GM11168 (cell line): ENCODE measurements around the gene FADS6.
"Not testable (repeated sequence)": the region's sequence is repeated elsewhere in the genome, so short reads cannot be mapped to it uniquely, and the experiment has no call there.

ENCODE experiments used
- in situ Hi-C: fragments of 300-500 bp; cut with MboI; formaldehyde crosslinking; loops from one replicate; pipeline ENCODE4 v1.12.0; 2022; ENCODE audit warnings: low sequenced_read_pairs; ENCODE audit not compliant: unreplicated experiment

FADS6 gene

DNA sequence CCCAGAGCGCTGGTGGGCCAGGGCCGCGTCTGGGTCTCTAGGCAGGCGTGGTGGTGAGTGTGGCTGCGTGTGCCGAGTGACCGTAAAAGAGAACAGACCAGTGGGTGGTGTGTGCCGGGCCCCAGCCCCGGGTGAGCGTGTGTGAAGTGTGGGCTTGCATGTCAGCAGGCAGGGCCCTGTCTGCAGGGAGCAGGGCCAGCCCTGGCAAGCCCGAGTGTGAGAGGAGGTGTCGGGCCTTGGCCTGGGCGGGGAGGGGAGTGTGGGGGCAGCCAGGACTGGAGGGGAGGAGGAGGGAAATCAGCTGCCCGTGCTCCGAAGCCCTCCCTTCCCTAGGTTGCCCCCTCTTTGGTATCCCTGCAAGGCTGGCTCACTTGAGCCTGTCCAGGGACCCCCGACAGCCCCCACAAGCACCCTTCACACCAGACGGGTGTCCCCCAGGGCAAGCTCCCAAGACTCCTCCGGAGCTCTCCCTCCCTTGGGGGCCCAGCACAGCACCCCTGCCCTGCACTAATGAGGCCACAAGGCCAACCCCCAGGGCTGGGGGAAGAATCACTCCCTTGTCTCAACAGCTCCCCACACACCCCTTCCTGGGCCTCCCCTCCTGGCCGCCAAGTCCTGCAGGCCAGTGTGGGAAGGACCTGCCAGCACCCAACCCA, 27.7 kb upstream of the FADS6 start:
- in situ Hi-C loops, result no loop called here

GRCh38 chr17:74920642-74921025, 27.2 kb upstream of the FADS6 start:
- in situ Hi-C loops, result no loop called here

- in situ Hi-C loops, result no loop called here
Observed at GRCh38 chr17:74920306-74920620, 26.8 kb upstream of the FADS6 start.

GRCh38 chr17:74919440-74920305, 26.2 kb upstream of the FADS6 start:
- in situ Hi-C loops, result no loop called here

- in situ Hi-C loops, result no loop called here
Observed at GRCh38 chr17:74918906-74919305, 25.5 kb upstream of the FADS6 start.

- in situ Hi-C loops, result no loop called here
Observed at GRCh38 chr17:74917430-74917829, 24.0 kb upstream of the FADS6 start.

- in situ Hi-C loops, result no loop called here
Observed at GRCh38 chr17:74916851-74917199, 23.4 kb upstream of the FADS6 start.

DNA sequence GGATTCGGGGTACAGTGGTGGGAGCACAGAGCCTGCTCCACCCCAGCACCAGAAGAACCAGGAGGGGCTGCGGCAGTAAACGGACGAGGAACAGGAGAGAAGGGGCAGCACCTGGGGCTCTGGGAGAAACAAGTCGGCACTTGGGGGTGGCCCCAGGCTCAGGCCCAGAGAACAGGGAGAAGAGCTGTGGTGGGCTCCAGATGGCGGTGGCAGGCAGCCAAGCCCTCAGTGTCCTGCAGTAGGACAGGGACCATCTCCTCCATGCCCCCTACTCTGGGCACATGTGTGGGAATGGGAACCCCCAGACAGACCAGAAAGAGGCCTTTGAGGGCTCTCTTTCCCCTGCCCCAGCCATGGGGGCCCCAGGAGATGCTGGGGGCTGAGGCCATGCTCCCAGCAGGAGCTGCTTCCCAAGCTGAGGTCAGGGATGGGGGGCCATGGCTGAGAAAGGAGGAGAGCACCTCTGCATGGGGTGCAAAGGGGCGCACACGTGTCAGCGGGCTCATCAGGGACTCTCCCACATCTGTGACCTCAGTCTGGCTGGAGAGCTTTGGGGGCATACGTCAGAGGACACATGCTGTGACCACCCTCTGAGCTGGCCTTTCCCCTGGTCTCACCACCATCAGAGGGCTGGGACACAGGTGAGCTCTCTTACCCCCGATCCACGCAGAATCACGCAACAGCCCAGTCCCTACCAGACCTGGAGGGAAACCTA, 22.9 kb upstream of the FADS6 start:
- in situ Hi-C loops, result no loop called here

DNA sequence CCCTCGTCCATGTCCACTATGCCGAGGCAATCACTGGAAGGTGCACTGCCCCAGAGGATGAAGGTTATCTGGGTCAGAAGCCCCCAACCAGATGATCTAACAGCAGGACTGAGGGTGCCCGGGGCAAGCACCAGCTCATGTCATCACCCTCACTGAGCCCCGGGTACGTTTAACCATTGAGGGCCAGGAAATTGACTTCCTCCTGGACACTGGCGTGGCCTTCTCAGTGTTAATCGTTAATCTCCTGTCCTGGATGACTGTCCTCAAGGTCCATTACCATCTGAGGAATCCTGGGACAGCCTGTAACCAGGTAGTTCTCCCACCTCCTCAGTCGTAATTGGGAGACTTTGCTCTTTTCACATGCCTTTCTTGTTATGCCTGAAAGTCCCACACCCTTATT, 18.0 kb upstream of the FADS6 start:
- in situ Hi-C loops, result not testable (repeated sequence)

GRCh38 chr17:74909097-74909496, 15.7 kb upstream of the FADS6 start:
- in situ Hi-C loops, result not testable (repeated sequence)

DNA sequence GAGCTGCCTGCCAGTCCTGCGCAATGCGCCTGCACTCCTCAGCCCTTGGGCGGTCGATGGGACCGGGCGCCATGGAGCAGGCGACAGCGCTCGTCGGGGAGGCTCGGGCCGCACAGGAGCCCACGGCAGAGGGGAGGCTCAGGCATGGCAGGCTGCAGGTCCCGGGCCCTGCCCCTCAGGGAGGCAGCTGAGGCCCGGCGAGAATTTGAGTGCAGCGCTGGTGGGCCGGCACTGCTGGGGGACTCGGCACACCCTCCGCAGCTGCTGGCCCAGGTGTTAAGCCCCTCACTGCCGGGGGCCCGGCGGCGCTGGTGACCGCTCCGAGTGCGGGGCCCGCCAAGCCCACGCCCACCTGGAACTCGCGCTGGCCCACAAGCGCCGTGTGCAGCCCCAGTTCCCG, 13.6 kb upstream of the FADS6 start:
- in situ Hi-C loops, result no loop called here

- in situ Hi-C loops, result not testable (repeated sequence)
Observed at GRCh38 chr17:74906214-74906793, 12.9 kb upstream of the FADS6 start.

- in situ Hi-C loops, result no loop called here
Observed at GRCh38 chr17:74904687-74905409, 11.4 kb upstream of the FADS6 start.

DNA sequence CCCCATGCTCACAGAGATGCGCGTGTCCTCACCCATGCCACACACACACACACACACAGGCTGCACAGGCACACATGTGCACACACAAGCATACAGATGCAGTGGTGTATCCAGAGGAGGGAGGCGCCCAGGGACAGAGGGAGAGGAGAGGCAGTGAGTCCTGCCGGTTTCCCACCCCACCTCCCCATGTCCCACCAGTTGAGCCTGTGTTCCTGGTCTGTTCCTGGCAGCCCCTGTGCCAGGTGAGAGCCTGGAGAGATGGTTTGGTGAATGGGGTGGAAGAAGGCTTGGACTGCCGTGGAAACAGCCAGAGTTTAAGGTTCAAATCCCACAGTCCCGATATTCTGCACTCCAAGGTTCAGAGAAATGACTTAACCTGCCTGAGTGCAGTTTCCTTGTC, 10.2 kb upstream of the FADS6 start:
- in situ Hi-C loops, result no loop called here

DNA sequence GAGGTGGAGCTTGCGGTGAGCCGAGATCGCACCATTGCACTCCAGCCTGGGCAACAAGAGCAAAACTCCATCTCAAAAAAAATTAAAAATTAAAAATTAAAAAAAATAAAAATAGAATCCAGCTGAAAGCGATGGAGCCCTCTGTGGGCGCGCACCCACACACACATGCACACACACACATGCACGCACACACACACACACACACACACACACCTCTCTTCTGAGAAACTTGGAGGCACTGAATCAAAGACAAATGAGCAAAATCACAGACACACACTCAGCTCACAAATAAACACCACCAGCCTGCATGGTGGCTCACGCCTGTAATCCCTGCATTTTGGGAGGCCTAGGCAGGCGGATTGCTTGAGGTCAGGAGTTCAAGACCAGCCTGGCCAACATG, 9.6 kb upstream of the FADS6 start:
- in situ Hi-C loops, result no loop called here

GRCh38 chr17:74901353-74902135, 8.1 kb upstream of the FADS6 start:
- in situ Hi-C loops, result no loop called here

- in situ Hi-C loops, result no loop called here
Observed at GRCh38 chr17:74900208-74900607, 6.8 kb upstream of the FADS6 start.

DNA sequence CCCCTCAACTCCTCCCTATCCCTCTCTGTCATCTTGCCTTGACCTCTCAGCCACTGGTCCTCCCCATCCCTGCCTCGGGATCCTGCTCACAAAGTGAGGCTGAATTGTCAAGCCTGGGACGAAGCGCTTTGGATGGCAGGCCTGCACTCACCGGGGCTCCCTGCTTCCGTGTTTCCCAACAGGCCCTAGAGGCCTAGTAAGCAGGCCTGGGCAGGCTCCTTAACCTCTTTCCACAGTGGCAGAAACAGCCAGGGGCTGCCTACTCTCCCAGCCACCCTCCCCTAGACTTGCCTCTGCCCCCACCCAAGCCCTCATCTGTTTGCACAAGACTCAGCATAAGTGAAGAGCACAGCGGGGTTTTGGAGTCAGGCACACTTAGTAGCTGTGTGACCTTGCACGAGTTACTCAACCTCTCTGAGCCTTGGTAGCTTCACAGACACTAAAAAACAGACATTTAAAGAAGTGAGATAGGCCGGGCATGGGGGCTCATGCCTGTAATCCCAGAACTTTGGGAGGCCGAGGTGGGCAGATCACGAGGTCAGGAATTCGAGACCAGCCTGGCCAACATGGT, 5.0 kb upstream of the FADS6 start:
- in situ Hi-C loops, result no loop called here

DNA sequence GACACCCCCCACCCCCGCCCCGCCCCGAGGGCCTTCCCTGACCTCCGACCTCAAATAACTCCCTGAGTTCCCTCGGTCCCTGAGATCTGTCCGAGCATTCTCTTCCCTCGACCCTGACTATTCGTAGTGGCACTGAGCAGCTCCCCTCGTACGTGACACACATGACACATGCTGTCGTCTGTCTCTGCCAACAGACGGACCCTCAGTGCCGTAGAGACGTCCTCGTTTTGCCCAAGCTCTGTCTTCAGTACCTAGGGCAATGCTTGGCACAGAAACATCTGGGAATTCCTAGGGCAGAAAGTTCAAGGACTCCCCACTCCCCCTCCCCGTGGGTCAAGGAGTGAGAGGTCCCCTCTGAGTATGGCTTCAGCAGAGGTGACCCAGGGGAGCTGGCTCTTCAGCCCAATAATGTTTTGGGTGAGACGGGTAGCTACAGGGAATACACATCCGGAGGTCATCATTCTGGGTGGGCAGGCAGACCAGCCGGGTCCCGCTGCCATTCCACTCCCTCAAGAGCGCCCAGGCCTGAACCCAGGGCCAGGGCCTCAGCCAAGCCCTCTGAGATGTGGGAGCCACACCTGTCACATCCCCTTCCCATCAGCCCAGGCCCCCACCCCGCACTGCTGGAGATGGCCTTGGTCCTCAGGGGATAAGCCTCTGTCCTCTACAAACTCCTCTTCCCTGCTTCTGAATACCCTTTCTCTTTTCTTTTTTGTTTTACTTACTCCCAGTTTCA, 671 bp upstream of the FADS6 start:
- in situ Hi-C loops, result no loop called here
